ENCODE measurements around the gene RAB26. TPM values are rescaled to one million over a fixed set of nuclear protein-coding genes. Genes with fewer than 3 reads are reported as not detected.

Gene RAB26
- total and polyA plus RNA-seq, 2 donors from 2014 or later = 1.5 to 3.0 TPM

DNA sequence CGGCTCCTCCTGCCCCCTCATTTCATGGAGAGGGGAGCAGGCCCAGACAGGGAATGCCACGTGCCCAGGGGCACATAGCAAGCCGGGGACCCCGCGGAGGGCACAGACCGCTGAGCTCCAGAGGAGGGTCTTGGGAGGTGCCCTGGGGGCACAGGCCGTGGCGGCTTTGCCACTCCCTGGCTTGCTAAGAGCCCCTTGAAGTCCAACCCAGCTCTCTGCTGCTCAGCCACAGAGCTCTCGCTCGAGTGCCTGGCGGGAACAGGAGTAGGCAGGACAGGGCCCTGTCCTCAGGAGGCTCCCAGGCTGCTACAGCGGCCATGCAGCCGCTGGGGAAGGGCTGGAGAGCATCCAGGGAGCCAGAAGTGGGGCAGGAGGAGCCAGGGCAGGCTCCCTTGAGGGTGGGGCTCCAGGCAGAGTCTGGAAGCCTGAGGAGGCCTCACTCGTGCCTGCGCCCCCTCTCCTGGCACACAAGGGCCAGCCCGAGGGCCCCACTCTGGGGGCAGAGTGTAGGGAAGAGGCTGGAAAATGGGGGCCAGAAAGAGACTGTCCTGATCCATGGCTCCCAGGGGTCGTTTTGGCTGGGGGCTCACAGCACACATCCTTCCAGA, 4.4 kb upstream of the RAB26 start:
- Histone ChIP-seq H3K36me3 (ENCODE audit: control insufficient read depth in 2 of 3, insufficient read depth in 3 of 3, low read length in 3 of 3) (no peaks in the 10 kb centered on the region), H3K4me1 (ENCODE audit: control insufficient read depth in 2 of 3, insufficient read depth in 2 of 3, low read depth in 1 of 3, low read length in 3 of 3) (peaks cover 0 to 11% (median 0%) of the 10 kb centered on the region in 3 donors), H3K27ac (ENCODE audit: low read depth in 2 of 2, low read length in 2 of 2) (no peak overlapping the region), H3K27me3 (ENCODE audit: control insufficient read depth, insufficient read depth, low read length) (no peaks in the 10 kb centered on the region), H3K9me3 (ENCODE audit: control insufficient read depth in 2 of 3, insufficient read depth in 1 of 3, low read length in 3 of 3) (no peaks in the 10 kb centered on the region), H3K9ac (ENCODE audit: low read length in 3 of 3) (no peak overlapping the region), H3K4me3 (ENCODE audit: low read length in 3 of 3) (no peak overlapping the region)
- TF ChIP-seq, protein P1, sequence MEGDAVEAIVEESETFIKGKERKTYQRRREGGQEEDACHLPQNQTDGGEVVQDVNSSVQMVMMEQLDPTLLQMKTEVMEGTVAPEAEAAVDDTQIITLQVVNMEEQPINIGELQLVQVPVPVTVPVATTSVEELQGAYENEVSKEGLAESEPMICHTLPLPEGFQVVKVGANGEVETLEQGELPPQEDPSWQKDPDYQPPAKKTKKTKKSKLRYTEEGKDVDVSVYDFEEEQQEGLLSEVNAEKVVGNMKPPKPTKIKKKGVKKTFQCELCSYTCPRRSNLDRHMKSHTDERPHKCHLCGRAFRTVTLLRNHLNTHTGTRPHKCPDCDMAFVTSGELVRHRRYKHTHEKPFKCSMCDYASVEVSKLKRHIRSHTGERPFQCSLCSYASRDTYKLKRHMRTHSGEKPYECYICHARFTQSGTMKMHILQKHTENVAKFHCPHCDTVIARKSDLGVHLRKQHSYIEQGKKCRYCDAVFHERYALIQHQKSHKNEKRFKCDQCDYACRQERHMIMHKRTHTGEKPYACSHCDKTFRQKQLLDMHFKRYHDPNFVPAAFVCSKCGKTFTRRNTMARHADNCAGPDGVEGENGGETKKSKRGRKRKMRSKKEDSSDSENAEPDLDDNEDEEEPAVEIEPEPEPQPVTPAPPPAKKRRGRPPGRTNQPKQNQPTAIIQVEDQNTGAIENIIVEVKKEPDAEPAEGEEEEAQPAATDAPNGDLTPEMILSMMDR (IDR thresholded peaks at IDR 0.05; ENCODE audit: borderline replicate concordance, extremely low read depth, insufficient read depth) = no peak
- intact Hi-C loops (cut with DNase I) = loop anchor here (10.0 kb wide), 1 partner anchor 119 kb away; the partner anchor contains the start of gene NHERF2
- DNase-seq (peak in 1 of 5 donors; percentile 64), FAIRE-seq (no peak)

DNA sequence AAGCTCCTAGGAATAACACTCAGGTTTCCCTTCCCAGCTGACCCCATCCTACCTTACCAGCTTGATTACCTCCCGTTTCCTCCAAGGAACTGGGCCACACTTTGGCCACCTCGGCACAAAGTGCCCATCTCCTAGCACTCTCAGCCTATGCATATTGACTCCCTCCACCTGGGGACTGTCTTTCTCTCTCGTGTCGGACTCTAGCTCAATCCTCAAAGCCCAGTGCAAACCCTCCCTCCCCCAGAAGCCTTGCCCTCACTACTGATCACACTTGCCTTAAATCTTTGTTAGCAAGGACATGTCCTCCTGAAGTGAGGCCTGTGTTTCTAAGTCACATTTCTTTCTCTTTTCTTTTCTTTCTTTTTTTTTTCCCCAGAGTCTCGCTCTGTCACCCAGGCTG, 2.6 kb upstream of the RAB26 start:
- intact Hi-C loops (cut with DNase I) = loop anchor here (10.0 kb wide), 1 partner anchor 121 kb away; the partner anchor contains the start of gene NHERF2
- Histone ChIP-seq H3K4me1 (ENCODE audit: control insufficient read depth in 2 of 3, insufficient read depth in 2 of 3, low read depth in 1 of 3, low read length in 3 of 3) (peaks cover 0 to 20% (median 0%) of the 10 kb centered on the region in 3 donors), H3K9ac (ENCODE audit: low read length in 3 of 3) (no peak overlapping the region), H3K9me3 (ENCODE audit: control insufficient read depth in 2 of 3, insufficient read depth in 1 of 3, low read length in 3 of 3) (no peaks in the 10 kb centered on the region), H3K27me3 (ENCODE audit: control insufficient read depth, insufficient read depth, low read length) (no peaks in the 10 kb centered on the region), H3K4me3 (ENCODE audit: low read length in 3 of 3) (no peak overlapping the region), H3K36me3 (ENCODE audit: control insufficient read depth in 2 of 3, insufficient read depth in 3 of 3, low read length in 3 of 3) (no peaks in the 10 kb centered on the region), H3K27ac (ENCODE audit: low read depth in 2 of 2, low read length in 2 of 2) (no peak overlapping the region)
- FAIRE-seq = no peak
- TF ChIP-seq, protein P1 (IDR thresholded peaks at IDR 0.05; ENCODE audit: borderline replicate concordance, extremely low read depth, insufficient read depth) = no peak
- DNase-seq = no peak

DNA sequence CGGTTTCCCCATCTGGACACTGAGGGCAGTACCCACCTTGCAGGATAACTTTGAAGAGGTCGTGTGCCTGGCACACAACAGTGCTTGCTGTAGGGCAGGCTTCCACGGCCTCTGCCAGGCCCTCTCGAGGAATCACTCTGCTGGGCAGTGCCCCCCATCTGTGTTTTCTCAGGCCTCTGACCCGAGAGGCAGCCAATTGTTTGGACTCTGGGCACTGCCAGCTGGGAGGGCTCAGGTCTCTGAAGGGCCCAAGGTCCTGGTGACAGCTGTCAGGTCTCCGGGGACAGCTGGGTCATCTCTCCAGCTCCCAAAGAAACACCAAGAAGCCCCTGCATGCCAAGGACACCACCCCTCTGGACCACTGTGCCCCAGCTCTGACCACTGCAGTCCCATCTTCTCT, 1.0 kb upstream of the RAB26 start:
- Histone ChIP-seq H3K4me1 (ENCODE audit: control insufficient read depth in 2 of 3, insufficient read depth in 2 of 3, low read depth in 1 of 3, low read length in 3 of 3) (peaks cover 0 to 32% (median 2%) of the 10 kb centered on the region in 3 donors), H3K9me3 (ENCODE audit: control insufficient read depth in 2 of 3, insufficient read depth in 1 of 3, low read length in 3 of 3) (no peaks in the 10 kb centered on the region), H3K9ac (ENCODE audit: low read length in 3 of 3) (no peak overlapping the region), H3K27me3 (ENCODE audit: control insufficient read depth, insufficient read depth, low read length) (no peaks in the 10 kb centered on the region), H3K4me3 (ENCODE audit: low read length in 3 of 3) (no peak overlapping the region), H3K36me3 (ENCODE audit: control insufficient read depth in 2 of 3, insufficient read depth in 3 of 3, low read length in 3 of 3) (peaks cover 0 to 3% (median 0%) of the 10 kb centered on the region in 3 donors), H3K27ac (ENCODE audit: low read depth in 2 of 2, low read length in 2 of 2) (peak overlapping the region; percentile 45 to 69)
- TF ChIP-seq, protein P1 (IDR thresholded peaks at IDR 0.05; ENCODE audit: borderline replicate concordance, extremely low read depth, insufficient read depth) = no peak
- FAIRE-seq (no peak), DNase-seq (peak in 1 of 5 donors; percentile 53)
- intact Hi-C loops (cut with DNase I) = loop anchor here (10.0 kb wide), 1 partner anchor 123 kb away; the partner anchor contains the start of gene NHERF2
